H1 (cell line): Measurements from ENCODE around the gene DDX47. TPM values are rescaled to one million over a fixed set of nuclear protein-coding genes. Genes with fewer than 3 reads are reported as not detected.

Experiments used
- CTCF ChIA-PET: fragments of 300-600 bp; sonication (Branson Sonifier 250); formaldehyde crosslinking; loops from one replicate; lab custom pipeline; 2021; ENCODE audit not compliant: partially characterized antibody; lab: Charles Lee
- POLR2A ChIA-PET: fragments of 300-600 bp; sonication (Branson Sonifier 250); formaldehyde crosslinking; loops from one replicate; lab custom pipeline; 2021; ENCODE audit warnings: inconsistent platforms; ENCODE audit not compliant: partially characterized antibody; lab: Charles Lee
- DNase-seq, 2 experiments: peaks; one replicate each; pipeline versions ENCODE4 v3.0.0 to v3.0.0-alpha.2; 2010 to 2022; ENCODE audit warnings: low spot score in 2 of 2, low read depth in 1 of 2, mixed read lengths in 1 of 2
- FAIRE-seq: peaks from 2 replicates; lab custom pipeline; 2011; peaks lifted over from hg19 to GRCh38; lab: Jason Lieb, UNC
- H2AFZ ChIP-seq: 2 replicates; pipeline ENCODE4 v1.8.1; 2012; ENCODE audit warnings: low read length, inconsistent platforms
- H2AK5ac ChIP-seq: 2 replicates; pipeline ENCODE4 v1.6.1; 2013; ENCODE audit warnings: low read depth, low read length
- H2BK120ac ChIP-seq: replicated peaks from 2 replicates; pipeline ENCODE3; 2013; ENCODE audit warnings: low read depth, low read length, inconsistent platforms
- H2BK12ac ChIP-seq: 2 replicates; pipeline ENCODE4 v1.6.1; 2013; ENCODE audit warnings: low read depth, low read length
- H2BK15ac ChIP-seq: 2 replicates; pipeline ENCODE4 v1.6.1; 2013; ENCODE audit warnings: low read length
- H2BK20ac ChIP-seq: 2 replicates; pipeline ENCODE4 v1.6.1; 2013; ENCODE audit warnings: low read length
- H2BK5ac ChIP-seq: 2 replicates; pipeline ENCODE4 v1.6.1; 2013; ENCODE audit warnings: low read depth, low read length
- H3K14ac ChIP-seq: 2 replicates; pipeline ENCODE4 v1.6.1; 2013; ENCODE audit warnings: inconsistent platforms; ENCODE audit not compliant: insufficient read length
- H3K18ac ChIP-seq: 2 replicates; pipeline ENCODE4 v1.6.1; 2013; ENCODE audit warnings: low read length; ENCODE audit errors: extremely low read depth
- H3K23ac ChIP-seq: 2 replicates; pipeline ENCODE4 v1.6.1; 2013; ENCODE audit warnings: inconsistent platforms; ENCODE audit not compliant: insufficient read length
- H3K23me2 ChIP-seq: 2 replicates; pipeline ENCODE4 v1.6.1; 2013; ENCODE audit warnings: low read depth, low read length
- H3K27ac ChIP-seq: 2 replicates; pipeline ENCODE4 v1.6.1; 2011; ENCODE audit warnings: low read depth, low read length, inconsistent platforms
- H3K27me3 ChIP-seq, 4 experiments: replicated peaks in 1 of 4; 1 replicate in 1 of 4; 2 replicates in 3 of 4; pipeline versions ENCODE4 v1.6.1 to v1.8.1; 2011 to 2013; ENCODE audit warnings: low read length in 3 of 4, mild to moderate bottlenecking in 3 of 4, inconsistent platforms in 2 of 4, mixed read lengths in 2 of 4, moderate library complexity in 1 of 4; ENCODE audit not compliant: control insufficient read depth in 3 of 4, insufficient read depth in 3 of 4; ENCODE audit errors: extremely low read depth in 1 of 4
- H3K36me3 ChIP-seq, 4 experiments: 2 replicates each; pipeline versions ENCODE4 v1.6.1 to v1.8.1; 2011 to 2013; ENCODE audit warnings: mild to moderate bottlenecking in 4 of 4, low read length in 3 of 4, moderate library complexity in 2 of 4, control low read depth in 1 of 4, inconsistent platforms in 1 of 4; ENCODE audit not compliant: insufficient read depth in 4 of 4, control insufficient read depth in 2 of 4
- H3K4ac ChIP-seq: replicated peaks from 2 replicates; pipeline ENCODE3; 2013; ENCODE audit warnings: low read length, low read depth, mixed read lengths, inconsistent platforms; ENCODE audit not compliant: insufficient read length
- H3K4me1 ChIP-seq, 4 experiments: replicated peaks in 1 of 4; 1 replicate in 1 of 4; 2 replicates in 3 of 4; pipeline versions ENCODE4 v1.6.1 to v1.8.1; 2011 to 2013; ENCODE audit warnings: low read length in 3 of 4, inconsistent platforms in 2 of 4, mixed read lengths in 1 of 4; ENCODE audit not compliant: insufficient read depth in 4 of 4, control insufficient read depth in 3 of 4
- H3K4me2 ChIP-seq, 2 experiments: 2 replicates each; pipeline versions ENCODE4 v1.6.1 to v1.8.1; 2011 to 2013; ENCODE audit warnings: low read depth in 2 of 2, low read length in 2 of 2, control low read depth in 1 of 2, inconsistent platforms in 1 of 2, mild to moderate bottlenecking in 1 of 2; ENCODE audit not compliant: insufficient read depth in 1 of 2
- H3K4me3 ChIP-seq, 4 experiments: fragments of 200-600, 300-600 bp in 1 of 4; sonication (generic), shearing (Covaris generic), sonication (Bioruptor Twin) in 1 of 4; 2 replicates each; pipeline versions ENCODE4 v1.5.1 to v1.8.1; 2011 to 2016; ENCODE audit warnings: low read length in 4 of 4, low read depth in 3 of 4, control low read depth in 2 of 4, inconsistent platforms in 2 of 4, mild to moderate bottlenecking in 2 of 4, mixed read lengths in 1 of 4, moderate library complexity in 1 of 4; ENCODE audit not compliant: insufficient read depth in 2 of 4; ENCODE audit errors: extremely low read depth in 1 of 4
- H3K56ac ChIP-seq: replicated peaks from 2 replicates; pipeline ENCODE3; 2013; ENCODE audit warnings: low read depth, mild to moderate bottlenecking, mixed read lengths, low read length, inconsistent platforms; ENCODE audit not compliant: insufficient read length
- H3K79me1 ChIP-seq: 2 replicates; pipeline ENCODE4 v1.6.1; 2013; ENCODE audit warnings: low read depth, low read length, control low read depth
- H3K79me2 ChIP-seq, 2 experiments: 2 replicates each; pipeline versions ENCODE4 v1.6.1 to v1.8.1; 2012 to 2013; ENCODE audit warnings: low read length in 2 of 2, mild to moderate bottlenecking in 2 of 2, inconsistent platforms in 1 of 2; ENCODE audit not compliant: insufficient read depth in 2 of 2, control insufficient read depth in 1 of 2
- H3K9ac ChIP-seq, 4 experiments: replicated peaks in 1 of 4; 1 replicate in 1 of 4; 2 replicates in 3 of 4; pipeline versions ENCODE4 v1.6.1 to v1.8.1; 2011 to 2013; ENCODE audit warnings: low read depth in 3 of 4, low read length in 3 of 4, control low read depth in 2 of 4, mild to moderate bottlenecking in 2 of 4, moderate library complexity in 2 of 4, inconsistent platforms in 1 of 4; ENCODE audit errors: extremely low read depth in 1 of 4
- H3K9me3 ChIP-seq, 2 experiments: 2 replicates each; pipeline versions ENCODE4 v1.6.1 to v1.8.1; 2012 to 2013; ENCODE audit warnings: mild to moderate bottlenecking in 2 of 2, moderate library complexity in 2 of 2, control low read depth in 1 of 2, inconsistent platforms in 1 of 2, low read depth in 1 of 2, low read length in 1 of 2, mixed read lengths in 1 of 2; ENCODE audit not compliant: insufficient read depth in 2 of 2
- H4K20me1 ChIP-seq, 2 experiments: replicated peaks in 1 of 2; 2 replicates each; pipeline versions ENCODE3 to v1.8.1; 2011 to 2013; ENCODE audit warnings: inconsistent platforms in 2 of 2, low read length in 2 of 2, mild to moderate bottlenecking in 1 of 2; ENCODE audit not compliant: insufficient read depth in 2 of 2, control insufficient read depth in 1 of 2
- H4K5ac ChIP-seq: 2 replicates; pipeline ENCODE4 v1.6.1; 2013; ENCODE audit warnings: low read length, low read depth, mixed read lengths, inconsistent platforms; ENCODE audit not compliant: insufficient read length
- H4K8ac ChIP-seq: 2 replicates; pipeline ENCODE4 v1.8.0; 2013; ENCODE audit warnings: mild to moderate bottlenecking, moderate library complexity, low read length, inconsistent platforms; ENCODE audit not compliant: insufficient read depth; ENCODE audit errors: extremely low read depth
- H4K91ac ChIP-seq: replicated peaks from 2 replicates; pipeline ENCODE3; 2013; ENCODE audit warnings: low read length, mixed read lengths, inconsistent platforms; ENCODE audit not compliant: insufficient read length
- BACH1 ChIP-seq: IDR thresholded peaks from 2 replicates; pipeline ENCODE4 v1.6.1; 2012; ENCODE audit warnings: low read length, improper control_type of control experiment
- BCL11A ChIP-seq, 2 experiments: IDR thresholded peaks; one replicate each; pipeline ENCODE4 v1.6.1; 2011; ENCODE audit warnings: low read depth in 2 of 2, low read length in 2 of 2, mild to moderate bottlenecking in 2 of 2
- CHD1 ChIP-seq: IDR thresholded peaks from 2 replicates; pipeline ENCODE4 v1.6.1; 2012; ENCODE audit warnings: low read depth, low read length, improper control_type of control experiment
- CHD2 ChIP-seq: IDR thresholded peaks from 2 replicates; pipeline ENCODE4 v1.6.1; 2012; ENCODE audit warnings: low read length, improper control_type of control experiment
- EZH2 ChIP-seq: fragments of 200-600 bp; sonication (generic); IDR thresholded peaks from 2 replicates; pipeline ENCODE4 v1.7.1; 2012; ENCODE audit warnings: low read depth, mild to moderate bottlenecking, moderate library complexity, low read length, inconsistent platforms; ENCODE audit not compliant: severe bottlenecking
- GABPA ChIP-seq: IDR thresholded peaks from 2 replicates; pipeline ENCODE4 v1.6.1; 2011; ENCODE audit warnings: mild to moderate bottlenecking, low read length, moderate library complexity, borderline replicate concordance; ENCODE audit not compliant: insufficient read depth
- SP2 ChIP-seq: IDR thresholded peaks from 2 replicates; pipeline ENCODE4 v1.6.1; 2012; ENCODE audit warnings: mild to moderate bottlenecking, low read length, inconsistent platforms
- SRF ChIP-seq: IDR thresholded peaks from 2 replicates; pipeline ENCODE4 v1.6.1; 2011; ENCODE audit warnings: mild to moderate bottlenecking, low read depth, low read length, moderate library complexity
- TBP ChIP-seq: IDR thresholded peaks from 2 replicates; pipeline ENCODE4 v1.6.1; 2011; ENCODE audit warnings: low read depth, low read length, improper control_type of control experiment
- WGBS, 2 experiments: shearing (Covaris generic) in 1 of 2; methylation state at CpG; one replicate each; pipeline versions ENCODE4 v1.1.6 to v1.1.7; 2013 to 2015; ENCODE audit warnings: low lambda C conversion rate in 2 of 2, mixed read lengths in 2 of 2, inconsistent platforms in 1 of 2, low coverage in 1 of 2, missing lambda C conversion rate in 1 of 2; ENCODE audit not compliant: insufficient replicate concordance in 2 of 2, insufficient coverage in 1 of 2, insufficient read length in 1 of 2; ENCODE audit errors: extremely low coverage in 1 of 2, missing lambda C conversion rate in 1 of 2; 5-methylcytosine and 5-hydroxymethylcytosine counted together
- polyA plus RNA-seq, 7 experiments: library from polyadenylated mRNA; depleted of rRNA in 3 of 7; stranded (reverse) in 5 of 7; unstranded in 2 of 7; fragments of >200 nt in 5 of 7; fragments of 200-250 nt in 2 of 7; gene quantifications; 1 replicate in 5 of 7; 2 replicates in 1 of 7; 4 replicates in 1 of 7; pipeline versions ENCODE4 v1.2.1 to v1.2.3, GENCODE V29; 2011 to 2013; ENCODE audit warnings: missing spikeins in 2 of 7, mixed read lengths in 2 of 7
- total RNA-seq: library from RNA; stranded (reverse); fragmentation: NEBNext Ultra II Directional; extraction: Animal tissue kit (Norgen Biotek cat#: 25700); gene quantifications from 2 replicates; pipeline ENCODE4 v1.2.1, GENCODE V29; 2021
- TF ChIP-seq, protein P1 (sequence below): IDR thresholded peaks from 2 replicates; pipeline ENCODE4 v1.6.1; 2011; ENCODE audit warnings: low read length, improper control_type of control experiment

DDX47 gene
- total and polyA plus RNA-seq, 2 of the 8 experiments (the other 6 are each of a cell fraction or from before 2014, with no cell fraction given): 54.4 to 74.2 TPM

DNA sequence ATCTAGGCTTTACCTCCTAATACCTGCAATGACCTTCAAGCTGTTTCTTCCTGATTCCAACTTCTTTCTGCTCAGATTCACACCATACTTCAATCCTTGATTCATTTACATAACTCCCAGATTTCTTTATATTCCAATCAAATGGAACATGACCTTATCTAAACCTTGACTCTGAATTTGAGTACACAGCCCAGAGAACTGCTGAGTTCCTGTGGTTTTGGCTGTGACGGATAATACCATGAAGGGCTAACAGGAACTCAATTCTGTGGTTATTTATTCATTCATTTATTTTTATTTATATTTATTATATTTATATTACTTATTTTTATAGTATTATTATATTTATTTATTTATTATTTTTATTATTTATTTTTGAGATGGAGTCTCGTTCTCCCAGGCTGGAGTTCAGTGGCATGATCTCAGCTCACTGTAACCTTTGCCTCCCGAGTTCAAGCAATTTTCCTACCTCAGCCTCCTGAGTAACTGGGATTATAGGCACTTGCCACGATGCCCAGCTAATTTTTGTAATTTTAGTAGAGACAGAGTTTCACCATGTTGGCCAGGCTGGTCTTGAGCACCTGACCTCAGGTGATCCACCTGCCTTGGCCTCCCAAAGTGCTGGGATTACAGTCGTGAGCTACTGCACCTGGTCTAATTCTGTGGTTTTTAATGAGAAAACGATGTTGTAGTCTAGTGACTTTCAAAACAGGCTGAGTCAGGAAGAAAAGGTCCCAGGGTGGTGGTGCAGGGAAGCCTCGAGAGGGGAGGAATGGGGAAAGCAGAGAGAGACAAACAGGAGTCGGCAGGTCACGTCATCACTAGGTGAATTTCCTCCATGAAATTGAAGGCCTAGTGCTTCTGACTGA lies 16.0 kb upstream of the DDX47 start:
- no peak overlapping the region for H3K4me2 ChIP-seq
- H3K36me3 ChIP-seq: no peaks in the 10 kb centered on the region
- TF ChIP-seq CHD1 (no peak), CHD2 (no peak), GABPA (no peak), SRF (no peak), SP2 (no peak), BCL11A (IDR thresholded peaks at IDR 0.05; ENCODE audit: low read depth in 2 of 2, low read length in 2 of 2) (no peak), TBP (no peak), BACH1 (no peak), EZH2 (no peak)
- TF ChIP-seq, protein P1, sequence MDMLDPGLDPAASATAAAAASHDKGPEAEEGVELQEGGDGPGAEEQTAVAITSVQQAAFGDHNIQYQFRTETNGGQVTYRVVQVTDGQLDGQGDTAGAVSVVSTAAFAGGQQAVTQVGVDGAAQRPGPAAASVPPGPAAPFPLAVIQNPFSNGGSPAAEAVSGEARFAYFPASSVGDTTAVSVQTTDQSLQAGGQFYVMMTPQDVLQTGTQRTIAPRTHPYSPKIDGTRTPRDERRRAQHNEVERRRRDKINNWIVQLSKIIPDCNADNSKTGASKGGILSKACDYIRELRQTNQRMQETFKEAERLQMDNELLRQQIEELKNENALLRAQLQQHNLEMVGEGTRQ: no peak
- WGBS, 2 experiments: 83% methylated on average over 9 of the region's 9 CpGs; no CpG with 5 or more reads in 1 of the 2 experiments
- H2BK120ac ChIP-seq: no peak overlapping the region
- no peak overlapping the region for H3K27ac ChIP-seq
- CTCF ChIA-PET: interaction anchor here (0.7 to 3.4 kb wide), 6 partner anchors 9 to 332 kb away, joined by 3 to 17 read pairs (median 4); no protein-coding TSS in a partner anchor
- H4K20me1 ChIP-seq: no peaks in the 10 kb centered on the region
- no peak overlapping the region for H2AFZ ChIP-seq
- no peaks in the 10 kb centered on the region for H3K23me2 ChIP-seq
- no peak overlapping the region for H4K91ac ChIP-seq
- H3K18ac ChIP-seq: no peak overlapping the region
- H4K8ac ChIP-seq: no peak overlapping the region
- H3K79me1 ChIP-seq: no peaks in the 10 kb centered on the region
- DNase-seq: no peak
- no peak overlapping the region for H3K14ac ChIP-seq
- POLR2A ChIA-PET: no interaction called here
- no peak overlapping the region for H3K9ac ChIP-seq
- H2BK5ac ChIP-seq: no peak overlapping the region
- H3K27me3 ChIP-seq: no peaks in the 10 kb centered on the region
- no peaks in the 10 kb centered on the region for H3K9me3 ChIP-seq
- no peak overlapping the region for H2BK20ac ChIP-seq
- no peak for FAIRE-seq
- H2AK5ac ChIP-seq: no peak overlapping the region
- no peak overlapping the region for H2BK15ac ChIP-seq
- H4K5ac ChIP-seq: no peak overlapping the region
- no peak overlapping the region for H3K56ac ChIP-seq
- H3K4ac ChIP-seq: no peak overlapping the region
- H3K4me3 ChIP-seq: no peak overlapping the region
- no peak overlapping the region for H2BK12ac ChIP-seq
- no peaks in the 10 kb centered on the region for H3K79me2 ChIP-seq
- no peak overlapping the region for H3K23ac ChIP-seq
- no peaks in the 10 kb centered on the region for H3K4me1 ChIP-seq
